Measurements from ENCODE around the gene LIMCH1.
A peak's percentile ranks its signal among the peaks of the same experiment; 100 is the strongest.

Gene LIMCH1

GRCh38 chr4:41532882-41533281 is 5.1 kb upstream of the LIMCH1 start:
- Histone ChIP-seq H3K27me3 (ENCODE audit: control insufficient read depth, insufficient read depth, low read length) (no peaks in the 10 kb centered on the region), H3K9me3 (ENCODE audit: control insufficient read depth, insufficient read depth, low read length) (no peaks in the 10 kb centered on the region), H3K4me3 (ENCODE audit: low read depth, low read length) (no peak overlapping the region), H3K9ac (ENCODE audit: low read depth, low read length) (no peak overlapping the region), H3K36me3 (ENCODE audit: control insufficient read depth, insufficient read depth, low read length) (no peaks in the 10 kb centered on the region), H3K4me1 (ENCODE audit: control insufficient read depth, insufficient read depth, low read length) (no peaks in the 10 kb centered on the region)

GRCh38 chr4:41533680-41534079 is 4.3 kb upstream of the LIMCH1 start:
- H3K4me1 ChIP-seq (ENCODE audit: control insufficient read depth, insufficient read depth, low read length) = no peaks in the 10 kb centered on the region
- H3K9me3 ChIP-seq (ENCODE audit: control insufficient read depth, insufficient read depth, low read length) = no peaks in the 10 kb centered on the region

GRCh38 chr4:41534404-41534803 is 3.6 kb upstream of the LIMCH1 start:
- Histone ChIP-seq H3K9me3 (ENCODE audit: control insufficient read depth, insufficient read depth, low read length) (no peaks in the 10 kb centered on the region), H3K36me3 (ENCODE audit: control insufficient read depth, insufficient read depth, low read length) (no peaks in the 10 kb centered on the region), H3K4me1 (ENCODE audit: control insufficient read depth, insufficient read depth, low read length) (no peaks in the 10 kb centered on the region), H3K27me3 (ENCODE audit: control insufficient read depth, insufficient read depth, low read length) (no peaks in the 10 kb centered on the region), H3K9ac (ENCODE audit: low read depth, low read length) (no peak overlapping the region), H3K4me3 (ENCODE audit: low read depth, low read length) (no peak overlapping the region)

More at GRCh38 chr4:41533680-41534079, 4.3 kb upstream of the LIMCH1 start:
- no peak overlapping the region for H3K9ac ChIP-seq (ENCODE audit: low read depth, low read length)
- no peaks in the 10 kb centered on the region for H3K27me3 ChIP-seq (ENCODE audit: control insufficient read depth, insufficient read depth, low read length)
- H3K36me3 ChIP-seq (ENCODE audit: control insufficient read depth, insufficient read depth, low read length) = no peaks in the 10 kb centered on the region
- no peak overlapping the region for H3K4me3 ChIP-seq (ENCODE audit: low read depth, low read length)

- Histone ChIP-seq H3K9me3 (ENCODE audit: control insufficient read depth, insufficient read depth, low read length) (no peaks in the 10 kb centered on the region), H3K36me3 (ENCODE audit: control insufficient read depth, insufficient read depth, low read length) (no peaks in the 10 kb centered on the region), H3K27me3 (ENCODE audit: control insufficient read depth, insufficient read depth, low read length) (no peaks in the 10 kb centered on the region), H3K4me1 (ENCODE audit: control insufficient read depth, insufficient read depth, low read length) (no peaks in the 10 kb centered on the region), H3K4me3 (ENCODE audit: low read depth, low read length) (no peak overlapping the region), H3K9ac (ENCODE audit: low read depth, low read length) (no peak overlapping the region)
Measured at GRCh38 chr4:41535911-41536371, 2.0 kb upstream of the LIMCH1 start.

- no peaks in the 10 kb centered on the region for H3K36me3 ChIP-seq (ENCODE audit: control insufficient read depth, insufficient read depth, low read length)
- no peak overlapping the region for H3K4me3 ChIP-seq (ENCODE audit: low read depth, low read length)
- H3K9me3 ChIP-seq (ENCODE audit: control insufficient read depth, insufficient read depth, low read length) = no peaks in the 10 kb centered on the region
- no peaks in the 10 kb centered on the region for H3K4me1 ChIP-seq (ENCODE audit: control insufficient read depth, insufficient read depth, low read length)
- H3K9ac ChIP-seq (ENCODE audit: low read depth, low read length) = no peak overlapping the region
- no peaks in the 10 kb centered on the region for H3K27me3 ChIP-seq (ENCODE audit: control insufficient read depth, insufficient read depth, low read length)
Measured at GRCh38 chr4:41537292-41537890, 566 bp upstream of the LIMCH1 start.

GRCh38 chr4:41538887-41539498 is 1.0 kb downstream of the LIMCH1 start:
- Histone ChIP-seq H3K4me3 (ENCODE audit: low read depth, low read length) (no peak overlapping the region), H3K27me3 (ENCODE audit: control insufficient read depth, insufficient read depth, low read length) (no peaks in the 10 kb centered on the region), H3K9ac (ENCODE audit: low read depth, low read length) (no peak overlapping the region), H3K4me1 (ENCODE audit: control insufficient read depth, insufficient read depth, low read length) (no peaks in the 10 kb centered on the region), H3K9me3 (ENCODE audit: control insufficient read depth, insufficient read depth, low read length) (no peaks in the 10 kb centered on the region), H3K36me3 (ENCODE audit: control insufficient read depth, insufficient read depth, low read length) (no peaks in the 10 kb centered on the region)

- Histone ChIP-seq H3K9me3 (ENCODE audit: control insufficient read depth, insufficient read depth, low read length) (no peaks in the 10 kb centered on the region), H3K9ac (ENCODE audit: low read depth, low read length) (no peak overlapping the region), H3K4me1 (ENCODE audit: control insufficient read depth, insufficient read depth, low read length) (no peaks in the 10 kb centered on the region), H3K36me3 (ENCODE audit: control insufficient read depth, insufficient read depth, low read length) (no peaks in the 10 kb centered on the region), H3K4me3 (ENCODE audit: low read depth, low read length) (no peak overlapping the region), H3K27me3 (ENCODE audit: control insufficient read depth, insufficient read depth, low read length) (no peaks in the 10 kb centered on the region)
Measured at GRCh38 chr4:41539711-41540110, 1.8 kb downstream of the LIMCH1 start.

- Histone ChIP-seq H3K36me3 (ENCODE audit: control insufficient read depth, insufficient read depth, low read length) (no peaks in the 10 kb centered on the region), H3K4me1 (ENCODE audit: control insufficient read depth, insufficient read depth, low read length) (no peaks in the 10 kb centered on the region), H3K9ac (ENCODE audit: low read depth, low read length) (no peak overlapping the region), H3K9me3 (ENCODE audit: control insufficient read depth, insufficient read depth, low read length) (no peaks in the 10 kb centered on the region), H3K27me3 (ENCODE audit: control insufficient read depth, insufficient read depth, low read length) (no peaks in the 10 kb centered on the region), H3K4me3 (ENCODE audit: low read depth, low read length) (no peak overlapping the region)
Measured at GRCh38 chr4:41540687-41541086, 2.7 kb downstream of the LIMCH1 start.

- H3K27me3 ChIP-seq (ENCODE audit: control insufficient read depth, insufficient read depth, low read length) = no peaks in the 10 kb centered on the region
- no peak overlapping the region for H3K4me3 ChIP-seq (ENCODE audit: low read depth, low read length)
- H3K36me3 ChIP-seq (ENCODE audit: control insufficient read depth, insufficient read depth, low read length) = no peaks in the 10 kb centered on the region
- no peaks in the 10 kb centered on the region for H3K9me3 ChIP-seq (ENCODE audit: control insufficient read depth, insufficient read depth, low read length)
- H3K4me1 ChIP-seq (ENCODE audit: control insufficient read depth, insufficient read depth, low read length) = no peaks in the 10 kb centered on the region
- H3K9ac ChIP-seq (ENCODE audit: low read depth, low read length) = peak overlapping the region; percentile 26
Measured at GRCh38 chr4:41541687-41542094, 3.7 kb downstream of the LIMCH1 start.

GRCh38 chr4:41542526-41543275 is 4.7 kb downstream of the LIMCH1 start:
- Histone ChIP-seq H3K4me1 (ENCODE audit: control insufficient read depth, insufficient read depth, low read length) (no peaks in the 10 kb centered on the region), H3K9me3 (ENCODE audit: control insufficient read depth, insufficient read depth, low read length) (no peaks in the 10 kb centered on the region)

GRCh38 chr4:41545238-41545637 is 7.3 kb downstream of the LIMCH1 start:
- Histone ChIP-seq H3K4me1 (ENCODE audit: control insufficient read depth, insufficient read depth, low read length) (no peaks in the 10 kb centered on the region), H3K9me3 (ENCODE audit: control insufficient read depth, insufficient read depth, low read length) (no peaks in the 10 kb centered on the region), H3K27me3 (ENCODE audit: control insufficient read depth, insufficient read depth, low read length) (no peaks in the 10 kb centered on the region), H3K4me3 (ENCODE audit: low read depth, low read length) (no peak overlapping the region), H3K36me3 (ENCODE audit: control insufficient read depth, insufficient read depth, low read length) (no peaks in the 10 kb centered on the region), H3K9ac (ENCODE audit: low read depth, low read length) (no peak overlapping the region)

More at GRCh38 chr4:41542526-41543275, 4.7 kb downstream of the LIMCH1 start:
- Histone ChIP-seq H3K4me3 (ENCODE audit: low read depth, low read length) (no peak overlapping the region), H3K27me3 (ENCODE audit: control insufficient read depth, insufficient read depth, low read length) (no peaks in the 10 kb centered on the region), H3K9ac (ENCODE audit: low read depth, low read length) (no peak overlapping the region), H3K36me3 (ENCODE audit: control insufficient read depth, insufficient read depth, low read length) (no peaks in the 10 kb centered on the region)

- no peaks in the 10 kb centered on the region for H3K27me3 ChIP-seq (ENCODE audit: control insufficient read depth, insufficient read depth, low read length)
- H3K36me3 ChIP-seq (ENCODE audit: control insufficient read depth, insufficient read depth, low read length) = no peaks in the 10 kb centered on the region
- H3K9me3 ChIP-seq (ENCODE audit: control insufficient read depth, insufficient read depth, low read length) = no peaks in the 10 kb centered on the region
- H3K4me3 ChIP-seq (ENCODE audit: low read depth, low read length) = no peak overlapping the region
- H3K4me1 ChIP-seq (ENCODE audit: control insufficient read depth, insufficient read depth, low read length) = no peaks in the 10 kb centered on the region
- H3K9ac ChIP-seq (ENCODE audit: low read depth, low read length) = no peak overlapping the region
Measured at GRCh38 chr4:41546638-41547037, 8.7 kb downstream of the LIMCH1 start.

Measured in iPS-15b (cell line).